Neural cell (in vitro differentiated cells): Measurements from ENCODE around the gene CREB3L4. TPM values are rescaled to one million over a fixed set of nuclear protein-coding genes. Genes with fewer than 3 reads are reported as not detected.
A peak's percentile ranks its signal among the peaks of the same experiment; 100 is the strongest.

Source experiments
- H2AFZ ChIP-seq: fragments of 200-600, 300-800 bp; sonication (generic), shearing (Covaris generic); 2 replicates; pipeline ENCODE4 v1.6.0; 2014; ENCODE audit warnings: low read depth, mild to moderate bottlenecking, antibody characterized with exemption, low read length, moderate library complexity
- H3F3A ChIP-seq: fragments of 200-600 bp; shearing (Covaris generic); 2 replicates; pipeline ENCODE4 v1.6.1; 2016; ENCODE audit warnings: mild to moderate bottlenecking, moderate library complexity, mixed read lengths, antibody characterized with exemption, low read length; ENCODE audit not compliant: insufficient read depth, poor library complexity, severe bottlenecking
- H3K27ac ChIP-seq: fragments of 200-600, 300-800 bp; sonication (generic), shearing (Covaris generic); 2 replicates; pipeline ENCODE4 v1.5.1; 2014; ENCODE audit warnings: mild to moderate bottlenecking, low read length, moderate library complexity
- H3K27me3 ChIP-seq: fragments of 300-800, 200-600 bp; sonication (generic), shearing (Covaris generic); 2 replicates; pipeline ENCODE4 v1.6.0; 2014; ENCODE audit warnings: mild to moderate bottlenecking, low read depth, low read length, moderate library complexity; ENCODE audit not compliant: insufficient read depth
- H3K36me3 ChIP-seq: fragments of 300-800, 200-600 bp; sonication (generic), shearing (Covaris generic); 2 replicates; pipeline ENCODE4 v1.5.1; 2014; ENCODE audit warnings: mild to moderate bottlenecking, antibody characterized with exemption, low read length, moderate library complexity; ENCODE audit not compliant: insufficient read depth
- H3K4me2 ChIP-seq: fragments of 300-800, 200-600 bp; sonication (generic), shearing (Covaris generic); 2 replicates; pipeline ENCODE4 v1.6.0; 2014; ENCODE audit warnings: mild to moderate bottlenecking, low read length
- H3K4me3 ChIP-seq: fragments of 300-800, 200-600 bp; sonication (generic), shearing (Covaris generic); 2 replicates; pipeline ENCODE4 v1.5.1; 2014; ENCODE audit warnings: mild to moderate bottlenecking, low read length, moderate library complexity
- H3K79me2 ChIP-seq: fragments of 200-600 bp; shearing (Covaris generic); replicated peaks from 2 replicates; pipeline ENCODE4 v1.6.0; 2014; ENCODE audit warnings: mild to moderate bottlenecking, low read length, moderate library complexity; ENCODE audit not compliant: insufficient read depth
- H3K9ac ChIP-seq: fragments of 300-800, 200-600 bp; sonication (generic), shearing (Covaris generic); 2 replicates; pipeline ENCODE4 v1.6.1; 2016; ENCODE audit warnings: mild to moderate bottlenecking, low read length, mixed read lengths
- H3K9me2 ChIP-seq: fragments of 200-600 bp; shearing (Covaris generic); 2 replicates; pipeline ENCODE4 v1.6.1; 2016; ENCODE audit warnings: mild to moderate bottlenecking, low read length, mixed read lengths; ENCODE audit not compliant: insufficient read depth
- H3K9me3 ChIP-seq: fragments of 200-600, 300-800 bp; sonication (generic), shearing (Covaris generic); 2 replicates; pipeline ENCODE4 v1.6.1; 2016; ENCODE audit warnings: mild to moderate bottlenecking, mixed run types, low read length, moderate library complexity, mixed read lengths
- H4K20me1 ChIP-seq: fragments of 200-600 bp; shearing (Covaris generic); 2 replicates; pipeline ENCODE4 v1.6.1; 2016; ENCODE audit warnings: mild to moderate bottlenecking, mixed run types; ENCODE audit not compliant: insufficient read depth
- CTCF ChIP-seq: fragments of 450-650 bp; IDR thresholded peaks from 2 replicates; pipeline ENCODE4 v1.5.1; 2014; ENCODE audit warnings: antibody characterized with exemption, mild to moderate bottlenecking, moderate library complexity; ENCODE audit not compliant: poor library complexity, severe bottlenecking
- EP300 ChIP-seq: fragments of 450-650 bp; conservative IDR thresholded peaks from 2 replicates; pipeline ENCODE4 v1.6.1; 2014; ENCODE audit warnings: antibody characterized with exemption, mild to moderate bottlenecking, moderate library complexity; ENCODE audit not compliant: poor library complexity, severe bottlenecking
- EZH2 ChIP-seq: fragments of 200-600, 300-800 bp; shearing (Covaris generic), sonication (generic); IDR thresholded peaks from 2 replicates; pipeline ENCODE4 v1.6.1; 2014; ENCODE audit warnings: antibody characterized with exemption, low read length, borderline replicate concordance, mild to moderate bottlenecking; ENCODE audit not compliant: insufficient read depth, poor library complexity, severe bottlenecking
- MXI1 ChIP-seq: fragments of 450-650 bp; conservative IDR thresholded peaks from 2 replicates; pipeline ENCODE4 v1.6.1; 2014; ENCODE audit warnings: antibody characterized with exemption, mild to moderate bottlenecking; ENCODE audit not compliant: poor library complexity, severe bottlenecking
- POLR2AphosphoS5 ChIP-seq: IDR thresholded peaks from 2 replicates; pipeline ENCODE4 v1.6.1; 2012
- RAD21 ChIP-seq: fragments of 450-650 bp; conservative IDR thresholded peaks from 2 replicates; pipeline ENCODE4 v1.6.1; 2014; ENCODE audit warnings: antibody characterized with exemption, mild to moderate bottlenecking, moderate library complexity
- SMC3 ChIP-seq: fragments of 450-650 bp; conservative IDR thresholded peaks from 2 replicates; pipeline ENCODE4 v1.6.1; 2014; ENCODE audit warnings: antibody characterized with exemption, mild to moderate bottlenecking, moderate library complexity; ENCODE audit not compliant: poor library complexity
- TAF1 ChIP-seq: IDR thresholded peaks from 2 replicates; pipeline ENCODE4 v1.6.1; 2012; ENCODE audit warnings: low read depth
- polyA plus RNA-seq: library from polyadenylated mRNA; depleted of rRNA; stranded (reverse); fragments of >200 nt; gene quantifications from 2 replicates; pipeline ENCODE4 v1.2.3, GENCODE V29; 2014

CREB3L4 gene
- polyA plus RNA-seq, 1 donor from 2014 or later: 18.0 TPM

- no peaks in the 10 kb centered on the region for H3K9me2 ChIP-seq
- no peaks in the 10 kb centered on the region for H4K20me1 ChIP-seq
- H3K79me2 ChIP-seq: peaks cover 41% of the 10 kb centered on the region
- no peaks in the 10 kb centered on the region for H3K27me3 ChIP-seq
- H2AFZ ChIP-seq: no peak overlapping the region
- no peaks in the 10 kb centered on the region for H3F3A ChIP-seq
- H3K27ac ChIP-seq: no peak overlapping the region
- no peak overlapping the region for H3K9ac ChIP-seq
- no peak for TF ChIP-seq EP300
- TF ChIP-seq RAD21: no peak
- TF ChIP-seq EZH2: no peak
- H3K4me3 ChIP-seq: peak overlapping the region; percentile 90
- no peaks in the 10 kb centered on the region for H3K36me3 ChIP-seq
- H3K9me3 ChIP-seq: no peaks in the 10 kb centered on the region
- H3K4me2 ChIP-seq: peak overlapping the region; percentile 88
Observed at GRCh38 chr1:153961421-153961820, 6.3 kb upstream of the CREB3L4 start.

- H3F3A ChIP-seq: peaks cover 4% of the 10 kb centered on the region
- H4K20me1 ChIP-seq: no peaks in the 10 kb centered on the region
- peak overlapping the region; percentile 84 for H3K9ac ChIP-seq
- no peaks in the 10 kb centered on the region for H3K9me3 ChIP-seq
- peaks cover 32% of the 10 kb centered on the region for H3K79me2 ChIP-seq
- no peak for TF ChIP-seq EP300
- TF ChIP-seq SMC3: no peak
- TF ChIP-seq CTCF: no peak
- H3K4me3 ChIP-seq: peak overlapping the region; percentile 90
- no peaks in the 10 kb centered on the region for H3K36me3 ChIP-seq
- H3K27ac ChIP-seq: no peak overlapping the region
- no peaks in the 10 kb centered on the region for H3K27me3 ChIP-seq
- H3K9me2 ChIP-seq: no peaks in the 10 kb centered on the region
- H3K4me2 ChIP-seq: peak overlapping the region; percentile 88
- no peak overlapping the region for H2AFZ ChIP-seq
Observed at GRCh38 chr1:153962088-153963029, 5.3 kb upstream of the CREB3L4 start.

GRCh38 chr1:153963030-153963849, 4.5 kb upstream of the CREB3L4 start, which contains the start of gene SLC39A1:
TSS of gene SLC39A1 (minus strand) at chr1:153963537. CDS start at chr1:153962715, 822 bp downstream.
- H3F3A ChIP-seq: peaks cover 4% of the 10 kb centered on the region
- H3K4me2 ChIP-seq: peak within 1 kb of the TSS; percentile 94
- H3K27me3 ChIP-seq: no peaks in the 10 kb centered on the region
- H4K20me1 ChIP-seq: no peaks in the 10 kb centered on the region
- peak within 1 kb of the TSS; percentile 81 for H3K27ac ChIP-seq
- no peaks in the 10 kb centered on the region for H3K9me2 ChIP-seq
- H3K36me3 ChIP-seq: no peaks in the 10 kb centered on the region
- peak within 1 kb of the TSS; percentile 90 for H3K4me3 ChIP-seq
- H3K9me3 ChIP-seq: no peaks in the 10 kb centered on the region
- peaks cover 25% of the 10 kb centered on the region for H3K79me2 ChIP-seq
- H2AFZ ChIP-seq: peak within 1 kb of the TSS; percentile 79
- peak within 1 kb of the TSS; percentile 84 for H3K9ac ChIP-seq
- TF ChIP-seq CTCF: no peak
- TF ChIP-seq POLR2AphosphoS5: peak; percentile 67
- peak; percentile 57 for TF ChIP-seq MXI1
- peak; percentile 74 for TF ChIP-seq TAF1
